ENCODE results near the gene BRWD1. TPM values are rescaled to one million over a fixed set of nuclear protein-coding genes. Genes with fewer than 3 reads are reported as not detected.

The BRWD1 gene
- total RNA-seq, 3 donors from 2014 or later (not counting 1 experiment from before 2014, with no cell fraction given) = 92.0 to 93.8 (median 93.3) TPM

GRCh38 chr21:39332175-39332574 lies 18.7 kb upstream of the BRWD1 start:
- no peak for TF ChIP-seq CTCF (IDR thresholded peaks at IDR 0.05)
- DNase-seq (no peak), ATAC-seq (no peak)
- H3K36me3 ChIP-seq (ENCODE audit: control insufficient read depth, insufficient read depth, low read length) = no peaks in the 10 kb centered on the region
- H3K27me3 ChIP-seq (ENCODE audit: control insufficient read depth, insufficient read depth, low read length) = no peaks in the 10 kb centered on the region
- Mint-ChIP-seq H3K36me3 (no peaks in the 10 kb centered on the region), H3K9me3 (no peaks in the 10 kb centered on the region), H3K4me3 (no peak overlapping the region), H3K27ac (no peak overlapping the region), H3K4me1 (no peaks in the 10 kb centered on the region), H3K27me3 (ENCODE audit: low read depth in 2 of 2) (no peaks in the 10 kb centered on the region)
- H3K4me3 ChIP-seq (ENCODE audit: low read length) = no peak overlapping the region
- 90% methylated on average over 8 of the region's 8 CpGs for WGBS (ENCODE audit: insufficient coverage)
- intact Hi-C loops (cut with micrococcal nuclease) = no loop called here
- no peaks in the 10 kb centered on the region for H3K9me3 ChIP-seq (ENCODE audit: control insufficient read depth, insufficient read depth, low read length)
- H3K4me1 ChIP-seq (ENCODE audit: control insufficient read depth, insufficient read depth, low read length) = no peaks in the 10 kb centered on the region
- H3K27ac ChIP-seq (ENCODE audit: low read length) = no peak overlapping the region

- no peak for TF ChIP-seq CTCF (IDR thresholded peaks at IDR 0.05)
- intact Hi-C loops (cut with micrococcal nuclease) = no loop called here
- DNase-seq = no peak
- Mint-ChIP-seq H3K9me3 (no peaks in the 10 kb centered on the region), H3K4me3 (no peak overlapping the region), H3K27me3 (ENCODE audit: low read depth in 2 of 2) (peaks cover 0 to 4% of the 10 kb centered on the region in 2 donors), H3K27ac (no peak overlapping the region), H3K4me1 (no peaks in the 10 kb centered on the region), H3K36me3 (no peaks in the 10 kb centered on the region)
- Histone ChIP-seq H3K4me1 (ENCODE audit: control insufficient read depth, insufficient read depth, low read length) (no peaks in the 10 kb centered on the region), H3K9me3 (ENCODE audit: control insufficient read depth, insufficient read depth, low read length) (no peaks in the 10 kb centered on the region), H3K27ac (ENCODE audit: low read length) (no peak overlapping the region), H3K4me3 (ENCODE audit: low read length) (no peak overlapping the region), H3K36me3 (ENCODE audit: control insufficient read depth, insufficient read depth, low read length) (no peaks in the 10 kb centered on the region), H3K27me3 (ENCODE audit: control insufficient read depth, insufficient read depth, low read length) (no peaks in the 10 kb centered on the region)
- WGBS (ENCODE audit: insufficient coverage) = 85% methylated on average over 6 of the region's 6 CpGs
- ATAC-seq = no peak
Measured at GRCh38 chr21:39330001-39330400, 16.6 kb upstream of the BRWD1 start.

- Mint-ChIP-seq H3K9me3 (no peaks in the 10 kb centered on the region), H3K36me3 (no peaks in the 10 kb centered on the region), H3K27ac (no peak overlapping the region), H3K4me3 (no peak overlapping the region), H3K27me3 (ENCODE audit: low read depth in 2 of 2) (peaks cover 0 to 4% of the 10 kb centered on the region in 2 donors), H3K4me1 (no peaks in the 10 kb centered on the region)
- no peak overlapping the region for H3K27ac ChIP-seq (ENCODE audit: low read length)
- no peak for TF ChIP-seq CTCF (IDR thresholded peaks at IDR 0.05)
- ATAC-seq (no peak), DNase-seq (no peak)
- no peaks in the 10 kb centered on the region for H3K9me3 ChIP-seq (ENCODE audit: control insufficient read depth, insufficient read depth, low read length)
- no peaks in the 10 kb centered on the region for H3K4me1 ChIP-seq (ENCODE audit: control insufficient read depth, insufficient read depth, low read length)
- intact Hi-C loops (cut with micrococcal nuclease) = no loop called here
- 100% methylated on average over 2 of the region's 7 CpGs for WGBS (ENCODE audit: insufficient coverage)
- no peaks in the 10 kb centered on the region for H3K27me3 ChIP-seq (ENCODE audit: control insufficient read depth, insufficient read depth, low read length)
- no peak overlapping the region for H3K4me3 ChIP-seq (ENCODE audit: low read length)
- H3K36me3 ChIP-seq (ENCODE audit: control insufficient read depth, insufficient read depth, low read length) = no peaks in the 10 kb centered on the region
Measured at GRCh38 chr21:39327727-39328126, 14.3 kb upstream of the BRWD1 start.

GRCh38 chr21:39326607-39327307 lies 13.3 kb upstream of the BRWD1 start:
- no peak overlapping the region for H3K27ac ChIP-seq (ENCODE audit: low read length)
- Mint-ChIP-seq H3K4me1 (no peaks in the 10 kb centered on the region), H3K36me3 (no peaks in the 10 kb centered on the region), H3K9me3 (no peaks in the 10 kb centered on the region), H3K27me3 (ENCODE audit: low read depth in 2 of 2) (peaks cover 0 to 4% of the 10 kb centered on the region in 2 donors), H3K4me3 (no peak overlapping the region), H3K27ac (no peak overlapping the region)
- no peak for DNase-seq
- ATAC-seq = no peak
- no peaks in the 10 kb centered on the region for H3K27me3 ChIP-seq (ENCODE audit: control insufficient read depth, insufficient read depth, low read length)
- 91% methylated on average over 6 of the region's 7 CpGs for WGBS (ENCODE audit: insufficient coverage)
- H3K36me3 ChIP-seq (ENCODE audit: control insufficient read depth, insufficient read depth, low read length) = no peaks in the 10 kb centered on the region
- intact Hi-C loops (cut with micrococcal nuclease) = no loop called here
- no peaks in the 10 kb centered on the region for H3K4me1 ChIP-seq (ENCODE audit: control insufficient read depth, insufficient read depth, low read length)
- no peak for TF ChIP-seq CTCF (IDR thresholded peaks at IDR 0.05)
- no peaks in the 10 kb centered on the region for H3K9me3 ChIP-seq (ENCODE audit: control insufficient read depth, insufficient read depth, low read length)
- H3K4me3 ChIP-seq (ENCODE audit: low read length) = no peak overlapping the region

Data from natural killer cell (primary cell).